Suppressor macrophage treated with lipopolysaccharide for 4 hours (primary cell): ENCODE results near the gene ACTL6A.

Source experiments
- DNase-seq: peaks from one replicate; pipeline ENCODE4 v3.0.0-alpha.2; 2020

ACTL6A gene

DNA sequence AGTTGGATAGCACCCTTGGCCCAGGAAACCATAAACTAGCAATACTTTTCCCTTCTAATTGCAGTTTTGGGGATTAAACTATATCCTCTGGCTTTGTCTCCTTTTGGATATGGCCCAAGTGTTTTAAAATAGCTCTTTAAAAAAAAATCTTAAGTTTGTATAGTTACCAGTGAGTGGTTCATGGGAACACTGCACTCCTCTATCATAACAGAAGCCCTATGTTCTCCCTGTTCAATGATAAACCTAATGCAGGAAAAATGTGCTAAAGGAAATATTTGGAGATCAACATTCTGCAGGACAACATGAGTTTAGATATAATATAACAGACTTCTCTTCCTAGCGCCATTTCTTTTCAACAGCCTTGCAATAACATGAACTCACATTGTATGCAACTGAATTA, 28.6 kb downstream of the ACTL6A start:
- DNase-seq = no peak

DNA sequence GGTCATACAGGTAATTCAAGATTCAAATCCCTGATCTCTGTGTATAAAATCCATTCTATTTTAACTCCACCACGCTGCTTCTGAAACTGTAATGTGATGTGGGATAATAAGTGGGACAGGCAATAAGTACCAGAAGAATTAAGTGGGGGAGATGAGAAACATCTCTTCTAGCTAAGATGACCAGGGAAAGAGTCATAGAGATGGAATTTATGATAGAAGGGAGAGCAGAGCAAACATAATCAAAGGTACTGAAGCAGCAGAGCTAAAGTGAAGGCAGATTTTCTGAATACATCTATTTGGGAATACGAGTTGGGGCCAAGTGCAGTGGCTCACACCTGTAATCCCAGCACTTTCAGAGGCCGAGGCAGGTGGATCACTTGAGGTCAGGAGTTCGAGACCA, 36.8 kb downstream of the ACTL6A start:
- DNase-seq = no peak

DNA sequence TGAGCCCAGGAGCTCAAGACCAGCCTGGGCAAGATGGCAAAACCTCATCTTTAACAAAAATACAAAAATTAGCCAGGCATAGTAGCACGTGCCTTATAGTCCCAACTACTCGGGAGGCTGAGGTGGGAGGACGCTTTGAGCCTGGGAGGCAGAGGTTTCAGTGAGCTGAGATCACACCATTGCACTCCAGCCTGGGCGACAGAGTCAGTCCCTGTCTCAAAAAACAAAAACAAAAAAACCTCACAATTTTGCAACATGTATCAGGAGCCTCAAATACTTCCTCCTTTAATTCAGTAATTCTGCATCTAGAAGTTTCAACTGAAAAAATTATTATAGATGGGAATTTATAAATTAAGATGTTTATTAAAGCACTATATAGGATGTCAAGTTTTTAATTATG, 40.6 kb downstream of the ACTL6A start:
- DNase-seq = peak; percentile 23

DNA sequence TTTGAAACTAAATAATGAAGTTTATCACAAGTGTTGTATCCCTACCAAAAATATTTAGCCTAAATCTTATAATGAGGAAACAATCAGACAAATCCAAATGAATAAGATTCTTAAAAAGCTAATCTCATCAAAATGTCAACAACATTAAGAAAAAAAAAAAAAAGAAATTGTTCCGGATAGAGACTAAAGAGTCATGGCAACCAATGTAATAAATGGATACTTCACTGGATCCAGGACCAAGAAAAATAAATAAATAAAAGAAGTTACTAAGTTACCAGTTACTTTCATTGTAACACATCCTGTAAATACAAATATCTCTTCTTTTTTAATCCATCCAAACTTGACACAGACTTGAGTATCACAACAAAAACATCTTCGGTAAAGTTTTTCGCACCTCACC, 41.1 kb downstream of the ACTL6A start:
- DNase-seq = no peak

DNA sequence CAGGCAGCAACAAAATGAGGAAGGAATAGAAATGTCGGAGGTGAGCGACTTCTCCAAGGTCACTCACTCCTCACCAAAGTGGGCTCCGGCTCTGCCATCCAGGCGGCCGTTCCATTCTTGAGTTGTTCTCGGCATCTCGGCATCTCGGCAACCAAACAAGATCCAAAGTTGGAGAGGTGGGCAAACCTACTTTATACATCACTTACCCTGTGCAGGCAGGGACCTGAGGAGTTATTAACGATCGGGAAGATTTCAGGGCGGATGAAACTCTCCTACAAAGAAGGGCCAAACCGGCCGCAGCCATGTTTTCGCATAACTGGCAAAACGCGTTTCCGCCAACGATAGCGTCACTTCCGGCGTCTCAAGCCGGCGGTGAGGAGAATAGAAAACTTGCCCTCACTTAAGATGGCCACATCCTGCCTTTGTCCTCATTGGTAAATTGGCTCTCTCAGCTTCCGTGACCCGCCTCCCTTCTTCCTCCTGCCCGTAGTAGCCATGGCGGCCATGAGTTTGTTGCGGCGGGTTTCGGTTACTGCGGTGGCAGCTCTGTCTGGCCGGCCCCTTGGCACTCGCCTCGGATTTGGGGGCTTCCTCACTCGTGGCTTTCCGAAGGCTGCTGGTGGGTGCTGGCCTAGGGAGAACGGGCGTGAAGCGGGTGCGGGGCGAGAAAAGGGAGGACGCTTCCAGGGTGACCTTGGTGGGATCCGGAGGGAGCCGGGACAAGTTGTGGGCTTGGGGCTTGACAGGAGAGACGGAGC, 41.8 kb downstream of the ACTL6A start, which contains the start of the genes MRPL47 and NDUFB5:
Gene MRPL47, minus strand, starts transcription at position 318 of the 758 bp plus-strand sequence. Its CDS starts 14 bp downstream, at position 304.
Gene NDUFB5, plus strand, starts transcription at position 474 of the 758 bp plus-strand sequence. Its CDS starts 22 bp downstream, at position 496.
- peak; percentile 97 for DNase-seq

DNA sequence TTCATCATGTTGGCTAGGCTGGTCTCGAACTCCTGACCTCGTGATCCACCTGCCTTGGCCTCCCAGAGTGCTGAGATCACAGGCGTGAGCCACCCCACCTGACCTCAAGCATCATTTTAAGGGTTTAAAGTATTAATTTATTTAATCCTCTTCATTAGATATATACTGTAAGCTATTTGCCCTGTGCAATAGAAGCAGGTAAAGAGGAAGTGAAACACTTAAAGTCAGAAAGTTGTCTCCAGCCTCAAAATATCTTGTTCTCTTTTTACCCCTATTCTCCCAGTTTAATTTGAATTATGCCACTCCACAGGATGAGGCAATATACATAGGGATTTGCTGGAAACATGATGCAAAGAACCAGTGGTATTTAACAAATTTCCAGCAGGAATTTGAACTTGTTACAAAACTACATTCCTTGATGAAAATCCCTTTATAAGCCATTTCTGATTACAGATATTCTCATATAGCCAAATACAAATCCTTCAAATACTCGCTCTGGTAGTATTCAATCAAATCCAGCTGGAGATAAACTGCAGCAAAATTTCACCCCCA, 43.9 kb downstream of the ACTL6A start:
- DNase-seq = no peak

GRCh38 chr3:179608931-179609720, 46.4 kb downstream of the ACTL6A start:
- peak; percentile 66 for DNase-seq

GRCh38 chr3:179610066-179610465, 47.3 kb downstream of the ACTL6A start:
- no peak for DNase-seq

DNA sequence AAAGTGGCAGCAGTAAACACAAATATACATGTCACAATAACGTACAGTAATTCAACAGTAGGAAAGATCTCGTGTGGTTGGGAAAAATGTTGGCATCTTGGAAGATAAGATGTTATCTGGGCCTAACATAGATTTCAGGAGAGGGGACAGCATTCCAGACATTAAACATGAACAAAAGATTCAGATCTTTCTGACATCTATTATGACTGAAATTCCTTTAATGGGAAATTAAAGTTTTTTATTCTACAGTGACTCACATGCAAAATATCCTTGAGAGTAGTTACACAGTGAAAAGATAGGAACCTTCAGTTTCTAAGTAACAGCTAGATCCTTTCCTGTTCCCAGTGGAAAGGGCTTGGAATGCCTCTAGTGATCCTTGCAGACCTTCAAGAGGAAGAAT, 51.1 kb downstream of the ACTL6A start:
- DNase-seq = no peak

GRCh38 chr3:179615458-179616173, 52.9 kb downstream of the ACTL6A start:
- peak; percentile 22 for DNase-seq

DNA sequence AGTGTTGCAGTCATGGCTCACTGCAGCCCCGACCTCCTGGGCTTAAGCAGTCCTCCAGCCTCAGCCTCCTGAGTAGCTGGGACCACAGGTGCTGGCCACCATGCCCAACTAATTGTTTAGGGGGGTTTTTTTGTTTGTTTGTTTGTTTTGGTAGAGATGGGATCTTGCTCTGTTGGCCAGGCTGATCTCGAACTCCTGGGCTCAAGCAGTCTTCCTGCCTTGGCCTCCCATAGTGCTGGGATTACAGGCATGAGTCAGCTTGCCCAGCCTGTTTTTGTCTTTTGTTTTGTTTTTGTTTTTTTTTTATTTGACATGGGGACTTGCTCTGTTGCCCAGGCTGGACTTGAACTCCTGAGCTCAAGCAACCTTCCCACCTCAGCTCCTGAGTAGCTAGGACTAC, 59.3 kb downstream of the ACTL6A start:
- no peak for DNase-seq

DNA sequence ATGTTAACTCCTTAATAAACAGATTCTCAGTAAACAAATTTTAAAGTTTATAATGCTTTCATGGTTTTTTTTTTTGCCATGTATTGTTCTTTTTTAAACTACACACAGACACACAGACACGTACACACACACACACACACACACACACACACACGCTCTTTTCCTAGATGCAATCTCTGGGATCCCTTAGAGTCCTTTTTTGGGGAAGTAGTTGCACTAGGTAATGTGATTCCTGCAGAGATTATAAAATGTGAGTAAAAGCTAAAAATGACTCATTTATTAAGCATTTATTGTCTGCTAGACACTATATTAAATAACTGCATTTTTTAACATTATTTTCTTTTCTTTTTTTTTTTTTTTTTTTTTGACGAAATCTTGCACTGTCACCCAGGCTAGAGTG, 61.7 kb downstream of the ACTL6A start:
- no peak for DNase-seq

- DNase-seq = no peak
These were observed 68.2 kb downstream of the ACTL6A start for GRCh38 chr3:179630753-179631451.
